SK-N-SH (cell line): Measurements from ENCODE around the gene FUT6. TPM values are rescaled to one million over a fixed set of nuclear protein-coding genes. Genes with fewer than 3 reads are reported as not detected.

Source experiments
- CTCF ChIA-PET: fragments of 300-600, 350-600 bp; formaldehyde crosslinking; extraction: SDS; loops from one replicate; lab custom pipeline; 2021; lab: Yijun Ruan, JAX
- POLR2A ChIA-PET: fragments of 350-600 bp; sonication (Branson Sonifier 250); formaldehyde crosslinking; extraction: SDS; loops from one replicate; lab custom pipeline; 2020; ENCODE audit warnings: antibody characterized with exemption, inconsistent platforms; lab: Yijun Ruan, JAX
- DNase-seq: peaks from one replicate; pipeline ENCODE4 v3.0.0; 2012
- H2AFZ ChIP-seq: fragments of 200-600 bp; sonication (generic); 2 replicates; pipeline ENCODE4 v1.8.1; 2016; ENCODE audit warnings: antibody characterized with exemption, mild to moderate bottlenecking, low read depth
- H3F3A ChIP-seq: fragments of 200-600 bp; sonication (generic); replicated peaks from 2 replicates; pipeline ENCODE3; 2016; ENCODE audit warnings: antibody characterized with exemption, mild to moderate bottlenecking; ENCODE audit not compliant: insufficient read depth
- H3K27ac ChIP-seq, 2 experiments: fragments of 200-500 bp in 1 of 2; fragments of 200-600 bp in 1 of 2; sonication (Bioruptor generic) in 1 of 2; sonication (generic), shearing (Covaris generic) in 1 of 2; 2 replicates each; pipeline versions ENCODE4 v1.5.1 to v1.6.1; 2014 to 2016; ENCODE audit warnings: low read depth in 2 of 2, inconsistent platforms in 1 of 2, low read length in 1 of 2, mild to moderate bottlenecking in 1 of 2, mixed read lengths in 1 of 2
- H3K27me3 ChIP-seq: fragments of 200-600 bp; sonication (generic), shearing (Covaris generic); 2 replicates; pipeline ENCODE4 v1.6.1; 2016; ENCODE audit warnings: mixed run types; ENCODE audit not compliant: insufficient read depth
- H3K36me3 ChIP-seq, 2 experiments: fragments of 200-500 bp in 1 of 2; fragments of 200-600 bp in 1 of 2; sonication (Bioruptor generic) in 1 of 2; sonication (generic) in 1 of 2; replicated peaks in 1 of 2; 2 replicates each; pipeline versions ENCODE3 to v1.5.1; 2014 to 2016; ENCODE audit warnings: low read length in 1 of 2, mild to moderate bottlenecking in 1 of 2; ENCODE audit not compliant: insufficient read depth in 2 of 2, control insufficient read depth in 1 of 2
- H3K4me1 ChIP-seq, 2 experiments: fragments of 200-500 bp in 1 of 2; fragments of 200-600 bp in 1 of 2; sonication (Bioruptor generic) in 1 of 2; sonication (generic), shearing (Covaris generic) in 1 of 2; 2 replicates each; pipeline versions ENCODE4 v1.5.1 to v1.6.1; 2014 to 2016; ENCODE audit warnings: low read depth in 1 of 2, low read length in 1 of 2, mixed run types in 1 of 2; ENCODE audit not compliant: insufficient read depth in 2 of 2, control insufficient read depth in 1 of 2
- H3K4me2 ChIP-seq: fragments of 200-600 bp; sonication (generic), shearing (Covaris generic); 2 replicates; pipeline ENCODE4 v1.6.1; 2017; ENCODE audit warnings: mixed run types
- H3K4me3 ChIP-seq, 2 experiments: fragments of 200-500 bp in 1 of 2; fragments of 200-600 bp in 1 of 2; sonication (Bioruptor generic) in 1 of 2; sonication (generic), shearing (Covaris generic) in 1 of 2; 2 replicates each; pipeline versions ENCODE4 v1.5.1 to v1.8.1; 2014 to 2016; ENCODE audit warnings: low read depth in 2 of 2, inconsistent platforms in 1 of 2, low read length in 1 of 2, mild to moderate bottlenecking in 1 of 2, mixed read lengths in 1 of 2, moderate library complexity in 1 of 2
- H3K79me2 ChIP-seq: fragments of 200-600 bp; sonication (generic); 2 replicates; pipeline ENCODE4 v1.8.1; 2017; ENCODE audit warnings: mild to moderate bottlenecking; ENCODE audit not compliant: insufficient read depth
- H3K9ac ChIP-seq: fragments of 200-600 bp; sonication (generic); 2 replicates; pipeline ENCODE4 v1.6.1; 2017; ENCODE audit warnings: mixed run types
- H3K9me2 ChIP-seq: fragments of 200-600 bp; sonication (generic); 2 replicates; pipeline ENCODE4 v1.6.1; 2017; ENCODE audit warnings: mixed run types
- H3K9me3 ChIP-seq: fragments of 200-600 bp; sonication (generic); 2 replicates; pipeline ENCODE4 v1.6.1; 2017; ENCODE audit warnings: mixed run types, mild to moderate bottlenecking, moderate library complexity
- H4K20me1 ChIP-seq: fragments of 200-600 bp; sonication (generic); 2 replicates; pipeline ENCODE4 v1.6.1; 2017; ENCODE audit warnings: mild to moderate bottlenecking, mixed run types; ENCODE audit not compliant: insufficient read depth
- ELF1 ChIP-seq: IDR thresholded peaks from 2 replicates; pipeline ENCODE4 v1.4.0; 2012
- EP300 ChIP-seq, 2 experiments: IDR thresholded peaks; 2 replicates each; pipeline versions ENCODE4 v1.4.0 to v1.6.1; 2012; ENCODE audit warnings: borderline replicate concordance in 1 of 2, low read depth in 1 of 2, low read length in 1 of 2
- EZH2phosphoT487 ChIP-seq: fragments of 200-600 bp; sonication (generic); IDR thresholded peaks from 2 replicates; pipeline ENCODE4 v1.6.1; 2017; ENCODE audit warnings: low read depth, mixed run types, mild to moderate bottlenecking, antibody characterized with exemption, moderate library complexity, borderline replicate concordance
- FOSL2 ChIP-seq: IDR thresholded peaks from 2 replicates; pipeline ENCODE4 v1.4.0; 2012; ENCODE audit warnings: low read depth, mild to moderate bottlenecking, moderate library complexity, borderline replicate concordance
- GATA2 ChIP-seq: sonication (generic); formaldehyde crosslinking; IDR thresholded peaks from 2 replicates; pipeline ENCODE4 v1.5.0; 2020; ENCODE audit warnings: mild to moderate bottlenecking, missing genetic modification reagents
- IRF3 ChIP-seq: fragments of 150-350 bp; IDR thresholded peaks from 2 replicates; pipeline ENCODE4 v1.6.1; 2016; ENCODE audit warnings: mild to moderate bottlenecking, low read depth, low read length
- MXI1 ChIP-seq: IDR thresholded peaks from 2 replicates; pipeline ENCODE4 v1.6.1; 2012; ENCODE audit warnings: mild to moderate bottlenecking, low read depth, low read length, improper control_type of control experiment
- NFIC ChIP-seq: IDR thresholded peaks from 2 replicates; pipeline ENCODE4 v1.4.0; 2012; ENCODE audit warnings: borderline replicate concordance
- RAD21 ChIP-seq: IDR thresholded peaks from 2 replicates; pipeline ENCODE4 v1.6.1; 2012; ENCODE audit warnings: mild to moderate bottlenecking, low read length
- REST ChIP-seq: IDR thresholded peaks from 2 replicates; pipeline ENCODE4 v1.6.1; 2012; ENCODE audit warnings: mild to moderate bottlenecking, low read depth, low read length, moderate library complexity
- RXRA ChIP-seq: IDR thresholded peaks from 2 replicates; pipeline ENCODE4 v1.4.0; 2012; ENCODE audit warnings: low read depth, mild to moderate bottlenecking, borderline replicate concordance
- SMC3 ChIP-seq: IDR thresholded peaks from 2 replicates; pipeline ENCODE4 v1.6.1; 2012; ENCODE audit warnings: low read depth, low read length, improper control_type of control experiment
- TAF1 ChIP-seq: IDR thresholded peaks from 2 replicates; pipeline ENCODE4 v1.6.1; 2012; ENCODE audit warnings: low read depth, mild to moderate bottlenecking, low read length, moderate library complexity, borderline replicate concordance
- TEAD4 ChIP-seq: IDR thresholded peaks from 2 replicates; pipeline ENCODE4 v1.4.0; 2012; ENCODE audit warnings: mild to moderate bottlenecking, borderline replicate concordance; ENCODE audit not compliant: insufficient read depth
- YY1 ChIP-seq: IDR thresholded peaks from 2 replicates; pipeline ENCODE4 v1.4.0; 2012; ENCODE audit warnings: low read depth, mild to moderate bottlenecking
- ZBTB33 ChIP-seq: IDR thresholded peaks from 2 replicates; pipeline ENCODE4 v1.4.0; 2012; ENCODE audit warnings: low read depth, borderline replicate concordance
- WGBS: methylation state at CpG from one replicate; pipeline ENCODE4 v1.1.6; 2017; ENCODE audit warnings: low lambda C conversion rate; 5-methylcytosine and 5-hydroxymethylcytosine counted together
- polyA plus RNA-seq, 3 experiments: library from polyadenylated mRNA; depleted of rRNA; stranded (reverse); fragments of >200 nt; gene quantifications; 2 replicates each; pipeline ENCODE4 v1.2.3, GENCODE V29; 2012
- TF ChIP-seq, protein P1 (sequence below): IDR thresholded peaks from 2 replicates; pipeline ENCODE4 v1.4.0; 2012; ENCODE audit warnings: low read depth
- TF ChIP-seq, protein P2 (sequence below): fragments of 200-600 bp; sonication (generic); IDR thresholded peaks from 2 replicates; pipeline ENCODE4 v1.6.1; 2017; ENCODE audit warnings: antibody characterized with exemption, mild to moderate bottlenecking, moderate library complexity

FUT6 gene
- polyA plus RNA-seq, 1 of the 3 experiments (the other 2 are of a cell fraction) = not detected

DNA sequence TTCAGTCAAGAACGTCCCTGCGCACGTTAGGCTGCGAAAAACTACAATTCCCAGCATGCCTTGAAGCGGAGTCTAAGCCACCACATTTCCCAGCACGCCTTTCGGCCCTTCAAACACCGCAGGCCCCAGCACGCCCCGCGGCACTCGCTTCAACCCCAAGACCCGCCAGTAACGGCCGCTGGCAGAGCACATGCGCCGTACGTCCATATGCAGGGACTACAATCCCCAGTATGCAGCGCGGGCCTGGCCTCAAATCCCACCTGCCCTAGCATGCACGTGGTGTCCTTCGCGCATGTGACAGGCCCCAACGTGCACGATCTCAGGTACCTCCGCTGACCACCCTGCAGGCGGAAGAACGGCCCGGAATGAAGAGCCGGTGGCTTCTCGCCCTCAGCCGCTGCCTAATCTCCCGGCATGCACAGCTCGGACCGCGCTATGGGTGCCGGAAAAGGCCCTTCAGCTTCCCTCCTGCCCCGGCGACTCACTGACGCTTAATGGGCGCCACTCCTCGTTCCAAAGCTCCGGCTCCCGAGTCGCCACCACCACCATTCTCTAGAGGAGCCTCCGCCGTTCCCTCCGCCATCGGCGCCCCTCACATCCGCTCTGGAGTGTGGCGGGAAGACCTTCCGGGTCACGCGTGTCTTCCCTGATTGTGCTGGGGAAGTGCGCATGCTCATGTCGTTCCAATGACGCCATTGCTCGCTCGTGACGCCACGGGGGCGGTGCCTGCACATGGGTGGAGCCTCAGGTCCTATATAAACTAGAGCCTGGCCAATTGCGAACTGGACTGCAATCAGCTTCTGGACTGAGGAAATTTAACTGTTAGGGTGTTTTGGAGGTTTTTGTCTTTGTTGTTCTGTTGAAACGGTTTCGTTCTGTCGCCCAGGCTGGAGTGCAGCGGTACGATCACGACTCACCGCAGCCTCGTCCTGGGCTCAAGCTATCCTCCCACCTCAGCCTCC is 48.7 kb downstream of the FUT6 start, which contains the start of gene DUS3L (continued):
- TF ChIP-seq ZBTB33 (peak; percentile 43; the same call in 1 of the 2 replicates), EZH2phosphoT487 (no peak), MXI1 (peak; percentile 99), YY1 (peak; percentile 60; the same call in 1 of the 2 replicates), TEAD4 (no peak), REST (0 out of 2 replicates have a peak, but pooled peaks have one; percentile 9), TAF1 (peak; percentile 75; the same call in 1 of the 2 replicates), ELF1 (peak; percentile 67; the same call in 1 of the 2 replicates)
- TF ChIP-seq, protein P1, sequence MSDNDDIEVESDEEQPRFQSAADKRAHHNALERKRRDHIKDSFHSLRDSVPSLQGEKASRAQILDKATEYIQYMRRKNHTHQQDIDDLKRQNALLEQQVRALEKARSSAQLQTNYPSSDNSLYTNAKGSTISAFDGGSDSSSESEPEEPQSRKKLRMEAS = peak; percentile 99

DNA sequence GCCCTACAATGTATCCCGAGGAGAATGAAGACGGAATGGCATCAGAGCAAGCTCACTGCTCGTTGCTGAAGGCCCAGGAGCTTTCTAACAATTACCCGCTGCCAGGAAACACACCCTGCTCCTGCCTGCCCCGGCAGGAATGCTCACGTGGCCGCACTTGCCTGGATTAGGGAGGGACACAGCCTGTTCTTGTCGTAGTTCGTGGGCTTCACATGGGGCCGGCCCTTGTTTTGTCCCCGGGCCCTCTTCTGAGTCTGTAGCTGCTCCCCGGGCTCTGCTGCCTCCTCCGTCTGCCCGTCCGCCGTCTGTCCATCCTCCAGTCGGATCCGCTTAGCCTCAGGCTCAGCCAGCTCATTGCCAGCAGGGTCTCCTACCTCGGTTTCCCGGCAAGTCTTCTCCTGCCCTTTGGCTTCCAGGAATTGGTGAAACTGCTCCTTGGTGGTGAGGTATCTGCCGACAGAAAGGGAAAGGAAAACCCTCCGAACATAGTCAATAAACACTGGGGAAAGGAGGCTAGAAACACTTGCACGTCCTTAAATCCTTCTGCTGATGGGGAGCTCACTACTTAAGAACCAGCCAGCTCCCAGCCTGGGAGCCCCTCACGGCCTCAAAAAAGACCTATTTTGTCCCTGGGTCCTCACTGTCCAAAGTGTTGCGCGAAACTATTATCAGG is 49.5 kb downstream of the FUT6 start:
- 0 out of 2 replicates have a peak, but pooled peaks cover 5% of the 10 kb centered on the region for H4K20me1 ChIP-seq
- no peak for TF ChIP-seq RXRA
- no peak for TF ChIP-seq RAD21
- no peak for TF ChIP-seq GATA2 (CRISPR knock-in tag)
- no peak for TF ChIP-seq SMC3
- TF ChIP-seq, protein P2, sequence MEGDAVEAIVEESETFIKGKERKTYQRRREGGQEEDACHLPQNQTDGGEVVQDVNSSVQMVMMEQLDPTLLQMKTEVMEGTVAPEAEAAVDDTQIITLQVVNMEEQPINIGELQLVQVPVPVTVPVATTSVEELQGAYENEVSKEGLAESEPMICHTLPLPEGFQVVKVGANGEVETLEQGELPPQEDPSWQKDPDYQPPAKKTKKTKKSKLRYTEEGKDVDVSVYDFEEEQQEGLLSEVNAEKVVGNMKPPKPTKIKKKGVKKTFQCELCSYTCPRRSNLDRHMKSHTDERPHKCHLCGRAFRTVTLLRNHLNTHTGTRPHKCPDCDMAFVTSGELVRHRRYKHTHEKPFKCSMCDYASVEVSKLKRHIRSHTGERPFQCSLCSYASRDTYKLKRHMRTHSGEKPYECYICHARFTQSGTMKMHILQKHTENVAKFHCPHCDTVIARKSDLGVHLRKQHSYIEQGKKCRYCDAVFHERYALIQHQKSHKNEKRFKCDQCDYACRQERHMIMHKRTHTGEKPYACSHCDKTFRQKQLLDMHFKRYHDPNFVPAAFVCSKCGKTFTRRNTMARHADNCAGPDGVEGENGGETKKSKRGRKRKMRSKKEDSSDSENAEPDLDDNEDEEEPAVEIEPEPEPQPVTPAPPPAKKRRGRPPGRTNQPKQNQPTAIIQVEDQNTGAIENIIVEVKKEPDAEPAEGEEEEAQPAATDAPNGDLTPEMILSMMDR = no peak
- TF ChIP-seq EP300 (IDR thresholded peaks at IDR 0.05; ENCODE audit: borderline replicate concordance in 1 of 2, low read depth in 1 of 2, low read length in 1 of 2) = no peak
- no peak for TF ChIP-seq YY1
- no peak for TF ChIP-seq IRF3
- TF ChIP-seq NFIC = no peak
- no peak for TF ChIP-seq FOSL2
- TF ChIP-seq, all 33 proteins: peak for 0
- H3K9me3 ChIP-seq = no peaks in the 10 kb centered on the region
- H3K36me3 ChIP-seq = peaks cover 0 to 42% of the 10 kb centered on the region in 2 experiments
- H3K4me2 ChIP-seq = peak overlapping the region; percentile 86
- H2AFZ ChIP-seq = no peak overlapping the region; the same call in 1 of the 2 replicates
- peaks cover 0 to 8% of the 10 kb centered on the region in 2 experiments; a peak in 1 of 4 replicates for H3K4me1 ChIP-seq
- ChIA-PET CTCF (interaction anchor here (0.7 to 2.9 kb wide), 4 partner anchors 9 to 232 kb away, joined by 3 to 12 read pairs (median 8); partner anchors contain the start of gene NRTN), POLR2A (interaction anchor here (0.6 to 1.0 kb wide), 2 partner anchors 70 to 163 kb away, joined by 4 read pairs; partner anchors contain the start of genes CATSPERD and LONP1)
- peak overlapping the region; percentile 92; the same call in 1 of the 2 replicates for H3K9ac ChIP-seq
- H3K27me3 ChIP-seq = no peaks in the 10 kb centered on the region
- H3K79me2 ChIP-seq = peaks cover 8% of the 10 kb centered on the region; the same call in 1 of the 2 replicates
- H3K4me3 ChIP-seq = peak overlapping the region; percentile 73 to 97
- WGBS = 53% methylated on average over 16 of the region's 26 CpGs
- H3F3A ChIP-seq = no peaks in the 10 kb centered on the region
- no peaks in the 10 kb centered on the region for H3K9me2 ChIP-seq
- no peak for DNase-seq
- peak overlapping the region; percentile 54 to 95; a peak in 2 of 4 replicates for H3K27ac ChIP-seq
